IMR-90 (cell line): ENCODE results near the gene MRPL19. TPM values are rescaled to one million over a fixed set of nuclear protein-coding genes. Genes with fewer than 3 reads are reported as not detected.

Source experiments
- ATAC-seq: fragments of 200-7000 bp; cut with Tn5 transposase; 2 replicates; pipeline ENCODE4 v1.9.1; 2020; ENCODE audit warnings: low read depth, mild to moderate bottlenecking, moderate library complexity
- BruUV-seq: library from RNA; stranded (reverse); fragments of 400-500 nt; replicated peaks from 2 replicates; lab custom pipeline; 2021; lab: Mats Ljungman, UMichigan
- CTCF ChIA-PET: fragments of 300-600 bp; formaldehyde crosslinking; extraction: SDS; loops from one replicate; lab custom pipeline; 2021; ENCODE audit warnings: antibody characterized with exemption; lab: Yijun Ruan, JAX
- POLR2A ChIA-PET: fragments of 300-600 bp; sonication (Branson Sonifier 250); formaldehyde crosslinking; loops from one replicate; lab custom pipeline; 2022; ENCODE audit warnings: antibody characterized with exemption; ENCODE audit not compliant: unreplicated experiment; lab: Charles Lee
- DNase-seq: peaks from one replicate; pipeline ENCODE4 v3.0.0; 2013
- H2AFZ ChIP-seq: replicated peaks from 2 replicates; pipeline ENCODE3; 2013; ENCODE audit warnings: low read length, mild to moderate bottlenecking; ENCODE audit not compliant: poor library complexity
- H2AK5ac ChIP-seq: 2 replicates; pipeline ENCODE4 v1.6.1; 2013; ENCODE audit warnings: low read depth, low read length, inconsistent platforms
- H2AK9ac ChIP-seq: replicated peaks from 2 replicates; pipeline ENCODE3; 2013; ENCODE audit warnings: mild to moderate bottlenecking, low read depth, low read length, moderate library complexity; ENCODE audit not compliant: poor library complexity
- H2BK120ac ChIP-seq: 2 replicates; pipeline ENCODE4 v1.6.1; 2013; ENCODE audit warnings: low read depth, low read length, inconsistent platforms
- H2BK15ac ChIP-seq: 3 replicates; pipeline ENCODE4 v1.6.1; 2013; ENCODE audit warnings: low read depth, low read length, inconsistent platforms
- H2BK20ac ChIP-seq: 2 replicates; pipeline ENCODE4 v1.6.1; 2013; ENCODE audit warnings: low read depth, mild to moderate bottlenecking, inconsistent platforms, low read length, moderate library complexity
- H2BK5ac ChIP-seq: 2 replicates; pipeline ENCODE4 v1.6.1; 2013; ENCODE audit warnings: mild to moderate bottlenecking, low read depth, low read length, inconsistent platforms; ENCODE audit not compliant: poor library complexity, severe bottlenecking
- H3K14ac ChIP-seq: replicated peaks from 2 replicates; pipeline ENCODE4 v1.6.1; 2013; ENCODE audit warnings: low read depth, low read length, inconsistent platforms
- H3K18ac ChIP-seq: 2 replicates; pipeline ENCODE4 v1.6.1; 2013; ENCODE audit warnings: low read depth, low read length, control low read depth
- H3K23ac ChIP-seq: 2 replicates; pipeline ENCODE4 v1.6.1; 2013; ENCODE audit warnings: low read depth, low read length, inconsistent platforms
- H3K27ac ChIP-seq: 2 replicates; pipeline ENCODE4 v1.5.1; 2013; ENCODE audit warnings: mild to moderate bottlenecking, control low read depth, low read length; ENCODE audit not compliant: insufficient read depth
- H3K27me3 ChIP-seq: 2 replicates; pipeline ENCODE4 v1.6.1; 2013; ENCODE audit warnings: low read length; ENCODE audit not compliant: control insufficient read depth, insufficient read depth
- H3K36me3 ChIP-seq: 2 replicates; pipeline ENCODE4 v1.6.1; 2013; ENCODE audit warnings: low read length, mixed read lengths; ENCODE audit not compliant: control insufficient read depth, insufficient read depth
- H3K4ac ChIP-seq: 2 replicates; pipeline ENCODE4 v1.6.1; 2013; ENCODE audit warnings: low read depth, low read length, inconsistent platforms
- H3K4me1 ChIP-seq: 2 replicates; pipeline ENCODE4 v1.6.1; 2013; ENCODE audit warnings: low read length, mixed read lengths; ENCODE audit not compliant: control insufficient read depth, insufficient read depth
- H3K4me2 ChIP-seq: 2 replicates; pipeline ENCODE4 v1.6.1; 2013; ENCODE audit warnings: low read depth, mild to moderate bottlenecking, control low read depth, low read length, moderate library complexity
- H3K4me3 ChIP-seq: 2 replicates; pipeline ENCODE4 v1.5.1; 2013; ENCODE audit warnings: low read depth, mild to moderate bottlenecking, control low read depth, low read length, moderate library complexity; ENCODE audit not compliant: insufficient read depth
- H3K56ac ChIP-seq: 2 replicates; pipeline ENCODE4 v1.6.1; 2013; ENCODE audit warnings: low read length, inconsistent platforms; ENCODE audit not compliant: insufficient read depth; ENCODE audit errors: extremely low read depth
- H3K79me1 ChIP-seq, 2 experiments: 2 replicates each; pipeline ENCODE4 v1.6.1; 2013; ENCODE audit warnings: low read length in 2 of 2, inconsistent platforms in 1 of 2, low read depth in 1 of 2
- H3K9ac ChIP-seq: 2 replicates; pipeline ENCODE4 v1.6.1; 2013; ENCODE audit warnings: low read depth, low read length, control low read depth
- H3K9me1 ChIP-seq: 2 replicates; pipeline ENCODE4 v1.6.1; 2013; ENCODE audit warnings: low read length, inconsistent platforms; ENCODE audit not compliant: insufficient read depth
- H3K9me3 ChIP-seq: 2 replicates; pipeline ENCODE4 v1.6.1; 2013; ENCODE audit warnings: low read length; ENCODE audit not compliant: control insufficient read depth, insufficient read depth
- H4K20me1 ChIP-seq: 2 replicates; pipeline ENCODE4 v1.6.1; 2013; ENCODE audit warnings: low read length, inconsistent platforms; ENCODE audit not compliant: insufficient read depth
- H4K5ac ChIP-seq: 2 replicates; pipeline ENCODE4 v1.6.1; 2013; ENCODE audit warnings: mild to moderate bottlenecking, low read depth, low read length, control low read depth
- H4K8ac ChIP-seq, 2 experiments: 2 replicates each; pipeline ENCODE4 v1.6.1; 2013; ENCODE audit warnings: low read depth in 2 of 2, low read length in 2 of 2, control low read depth in 1 of 2, inconsistent platforms in 1 of 2
- H4K91ac ChIP-seq: 2 replicates; pipeline ENCODE4 v1.6.1; 2013; ENCODE audit warnings: low read depth, low read length, inconsistent platforms; ENCODE audit not compliant: insufficient read depth
- BHLHE40 ChIP-seq: fragments of 150-350 bp; IDR thresholded peaks from 2 replicates; pipeline ENCODE4 v1.6.1; 2016; ENCODE audit warnings: mild to moderate bottlenecking, low read depth, low read length
- CEBPB ChIP-seq: IDR thresholded peaks from 2 replicates; pipeline ENCODE4 v1.6.1; 2012; ENCODE audit warnings: low read depth, low read length, improper control_type of control experiment
- CHD1 ChIP-seq: IDR thresholded peaks from 2 replicates; pipeline ENCODE4 v1.6.1; 2012; ENCODE audit warnings: low read depth, low read length, improper control_type of control experiment
- FOS ChIP-seq: fragments of 150-350 bp; IDR thresholded peaks from 2 replicates; pipeline ENCODE4 v1.6.1; 2016; ENCODE audit warnings: low read depth, low read length
- MAFK ChIP-seq: IDR thresholded peaks from 2 replicates; pipeline ENCODE4 v1.6.1; 2012; ENCODE audit warnings: low read depth, low read length, improper control_type of control experiment
- MAZ ChIP-seq: IDR thresholded peaks from 2 replicates; pipeline ENCODE4 v1.6.1; 2012; ENCODE audit warnings: low read depth, mild to moderate bottlenecking, low read length, improper control_type of control experiment, moderate library complexity, borderline replicate concordance
- MXI1 ChIP-seq: IDR thresholded peaks from 2 replicates; pipeline ENCODE4 v1.6.1; 2012; ENCODE audit warnings: low read depth, mild to moderate bottlenecking, low read length, moderate library complexity, borderline replicate concordance
- NFE2L2 ChIP-seq: fragments of 150-350 bp; IDR thresholded peaks from 2 replicates; pipeline ENCODE4 v1.6.1; 2016; ENCODE audit warnings: low read depth, mild to moderate bottlenecking, low read length
- POLR2A ChIP-seq: IDR thresholded peaks from 2 replicates; pipeline ENCODE4 v1.6.1; 2012; ENCODE audit warnings: mild to moderate bottlenecking, low read depth, low read length
- RAD21 ChIP-seq: IDR thresholded peaks from 2 replicates; pipeline ENCODE4 v1.6.1; 2012; ENCODE audit warnings: low read length, improper control_type of control experiment
- SMC3 ChIP-seq: fragments of 150-350 bp; IDR thresholded peaks from 2 replicates; pipeline ENCODE4 v1.6.1; 2016; ENCODE audit warnings: low read depth, mild to moderate bottlenecking, antibody characterized with exemption, low read length, moderate library complexity
- WGBS, 2 experiments: methylation state at CpG; one replicate each; pipeline versions ENCODE4 v1.1.5 to v1.1.7; 2013; ENCODE audit warnings: missing lambda C conversion rate in 2 of 2; ENCODE audit not compliant: insufficient read length in 1 of 2; ENCODE audit errors: extremely low coverage in 2 of 2; 5-methylcytosine and 5-hydroxymethylcytosine counted together
- dilution Hi-C: fragments of 300-500 bp; cut with HindIII; formaldehyde crosslinking; loops from one replicate; pipeline ENCODE4 v1.14.3; 2018; ENCODE audit warnings: low sequenced_read_pairs; ENCODE audit not compliant: unreplicated experiment
- in situ Hi-C: fragments of 300-500 bp; cut with MboI; formaldehyde crosslinking; loops from 3 replicates; pipeline ENCODE4 v1.14.3; 2019; ENCODE audit warnings: low sequenced_read_pairs, inconsistent platforms, mixed read lengths
- intact Hi-C: fragments of 100-400 bp; cut with micrococcal nuclease; formaldehyde crosslinking; loops from 2 replicates; pipeline ENCODE4 v1.10.0; 2022
- polyA plus RNA-seq, 3 experiments: library from polyadenylated mRNA; depleted of rRNA; stranded (reverse); fragments of >200 nt; gene quantifications; 2 replicates each; pipeline ENCODE4 v1.2.3, GENCODE V29; 2012; ENCODE audit warnings: low replicate concordance in 1 of 3
- total RNA-seq: library from RNA; depleted of rRNA; stranded (reverse); fragments of >200 nt; gene quantifications from 2 replicates; pipeline ENCODE4 v1.2.3, GENCODE V29; 2012
- TF ChIP-seq, protein P1 (sequence below): conservative IDR thresholded peaks from 2 replicates; pipeline ENCODE4 v1.5.1; 2012; ENCODE audit warnings: mild to moderate bottlenecking, low read depth, low read length, improper control_type of control experiment
- TF ChIP-seq, protein P2 (sequence below): fragments of 150-350 bp; IDR thresholded peaks from 2 replicates; pipeline ENCODE4 v1.6.1; 2017; ENCODE audit warnings: mild to moderate bottlenecking, antibody characterized with exemption, low read length, low read depth
- TF ChIP-seq, protein P3 (sequence below): fragments of 150-350 bp; IDR thresholded peaks from 2 replicates; pipeline ENCODE4 v1.6.1; 2016; ENCODE audit warnings: low read depth, mild to moderate bottlenecking, low read length, moderate library complexity, borderline replicate concordance

The MRPL19 gene
- total and polyA plus RNA-seq, 2 of the 4 experiments (the other 2 are of a cell fraction): 24.8 to 28.5 TPM

DNA sequence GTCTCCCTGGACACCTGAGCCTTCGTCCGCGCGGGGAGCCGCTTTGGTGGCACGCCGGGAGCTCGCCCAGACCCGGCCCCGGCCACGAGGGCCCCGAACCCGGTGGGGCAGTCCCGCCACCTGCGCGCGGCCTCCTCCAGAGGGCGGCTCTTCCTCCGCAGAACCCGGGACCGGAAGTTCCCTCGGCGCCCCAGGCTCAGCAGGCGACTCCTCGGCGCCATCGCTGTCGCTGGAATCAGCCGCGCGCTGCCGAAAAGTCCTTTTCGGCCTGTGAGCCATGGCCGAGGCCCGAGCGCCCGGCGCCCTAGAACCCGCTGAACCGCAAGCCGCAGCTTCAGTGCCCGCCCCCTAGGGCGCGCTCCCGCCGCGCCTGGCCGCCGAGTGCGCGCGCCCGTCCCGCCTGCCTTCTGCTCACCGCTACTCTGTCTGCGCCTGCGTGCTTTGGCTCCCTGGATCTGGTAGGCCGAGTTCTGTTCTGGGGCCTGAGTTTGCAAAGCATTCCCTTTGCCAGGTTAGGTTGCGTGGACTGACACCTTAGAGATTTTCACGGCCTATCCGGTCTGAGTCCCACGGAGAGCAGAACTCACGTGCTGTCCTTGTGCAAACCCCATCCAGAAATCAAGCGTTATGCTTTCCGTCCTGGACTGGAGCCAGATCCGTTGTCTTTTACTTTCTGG lies 64.1 kb downstream of the MRPL19 start, which contains the start of gene GCFC2:
Gene GCFC2 (minus strand): TSS at position 339 of the 677 bp plus-strand sequence. CDS start 60 bp downstream, at position 279.
- Histone ChIP-seq H3K4me3 (peak within 1 kb of the TSS; percentile 49), H3K18ac (peak within 1 kb of the TSS; percentile 93), H4K91ac (peak within 1 kb of the TSS; percentile 96), H4K5ac (peak within 1 kb of the TSS; percentile 100), H3K9me3 (no peaks in the 10 kb centered on the region), H2BK20ac (no peak within 1 kb of the TSS), H3K4me1 (peaks cover 2% of the 10 kb centered on the region; the same call in 1 of the 2 replicates), H3K4me2 (peak within 1 kb of the TSS; percentile 99), H3K9me1 (no peaks in the 10 kb centered on the region), H3K56ac (peak within 1 kb of the TSS; percentile 75; the same call in 1 of the 2 replicates), H2AK5ac (no peak within 1 kb of the TSS; the same call in 1 of the 2 replicates), H3K27ac (peak within 1 kb of the TSS; percentile 85), H3K23ac (peak within 1 kb of the TSS; percentile 79; the same call in 1 of the 2 replicates), H4K8ac (peak within 1 kb of the TSS; percentile 92 to 95), H2AK9ac (peak within 1 kb of the TSS; percentile 21), H3K14ac (peak within 1 kb of the TSS; percentile 75), H3K27me3 (no peaks in the 10 kb centered on the region; the same call in 1 of the 2 replicates), H2BK120ac (peak within 1 kb of the TSS; percentile 44), H3K9ac (peak within 1 kb of the TSS; percentile 94), H3K36me3 (no peaks in the 10 kb centered on the region), H2BK5ac (peak within 1 kb of the TSS; percentile 57), H3K4ac (peak within 1 kb of the TSS; percentile 77), H3K79me1 (peaks cover 0 to 7% of the 10 kb centered on the region in 2 experiments; a peak in 2 of 4 replicates), H2BK15ac (peak within 1 kb of the TSS; percentile 7; the same call in 1 of the 3 replicates), H4K20me1 (no peaks in the 10 kb centered on the region), H2AFZ (peak within 1 kb of the TSS; percentile 90)
- intact Hi-C loops: loop anchor here (1.0 kb wide), 1 partner anchor 64 kb away; the partner anchor contains the start of gene MRPL19
- ChIA-PET CTCF (interaction anchor here (0.6 kb wide), 1 partner anchor 1257 kb away, joined by 4 read pairs; no protein-coding TSS in a partner anchor), POLR2A (no interaction called here)
- dilution Hi-C loops: no loop called here
- WGBS, 2 experiments: 1% methylated on average over 47 of the region's 66 CpGs; no CpG with 5 or more reads in 1 of the 2 experiments
- in situ Hi-C loops: no loop called here
- BruUV-seq: no TSS peak
- DNase-seq: peak; percentile 84
- ATAC-seq: peak; percentile 94
- TF ChIP-seq FOS: no peak
- peak; percentile 62; the same call in 1 of the 2 replicates for TF ChIP-seq BHLHE40
- TF ChIP-seq, protein P1, sequence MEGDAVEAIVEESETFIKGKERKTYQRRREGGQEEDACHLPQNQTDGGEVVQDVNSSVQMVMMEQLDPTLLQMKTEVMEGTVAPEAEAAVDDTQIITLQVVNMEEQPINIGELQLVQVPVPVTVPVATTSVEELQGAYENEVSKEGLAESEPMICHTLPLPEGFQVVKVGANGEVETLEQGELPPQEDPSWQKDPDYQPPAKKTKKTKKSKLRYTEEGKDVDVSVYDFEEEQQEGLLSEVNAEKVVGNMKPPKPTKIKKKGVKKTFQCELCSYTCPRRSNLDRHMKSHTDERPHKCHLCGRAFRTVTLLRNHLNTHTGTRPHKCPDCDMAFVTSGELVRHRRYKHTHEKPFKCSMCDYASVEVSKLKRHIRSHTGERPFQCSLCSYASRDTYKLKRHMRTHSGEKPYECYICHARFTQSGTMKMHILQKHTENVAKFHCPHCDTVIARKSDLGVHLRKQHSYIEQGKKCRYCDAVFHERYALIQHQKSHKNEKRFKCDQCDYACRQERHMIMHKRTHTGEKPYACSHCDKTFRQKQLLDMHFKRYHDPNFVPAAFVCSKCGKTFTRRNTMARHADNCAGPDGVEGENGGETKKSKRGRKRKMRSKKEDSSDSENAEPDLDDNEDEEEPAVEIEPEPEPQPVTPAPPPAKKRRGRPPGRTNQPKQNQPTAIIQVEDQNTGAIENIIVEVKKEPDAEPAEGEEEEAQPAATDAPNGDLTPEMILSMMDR: peak; percentile 39; the same call in 1 of the 2 replicates
- TF ChIP-seq SMC3: no peak
- no peak for TF ChIP-seq CHD1
- TF ChIP-seq MXI1: peak; percentile 78; the same call in 1 of the 2 replicates
- no peak for TF ChIP-seq CEBPB
- TF ChIP-seq NFE2L2: no peak
- TF ChIP-seq POLR2A: peak; percentile 82
- TF ChIP-seq MAZ: no peak
- no peak for TF ChIP-seq RAD21
- TF ChIP-seq, protein P2, sequence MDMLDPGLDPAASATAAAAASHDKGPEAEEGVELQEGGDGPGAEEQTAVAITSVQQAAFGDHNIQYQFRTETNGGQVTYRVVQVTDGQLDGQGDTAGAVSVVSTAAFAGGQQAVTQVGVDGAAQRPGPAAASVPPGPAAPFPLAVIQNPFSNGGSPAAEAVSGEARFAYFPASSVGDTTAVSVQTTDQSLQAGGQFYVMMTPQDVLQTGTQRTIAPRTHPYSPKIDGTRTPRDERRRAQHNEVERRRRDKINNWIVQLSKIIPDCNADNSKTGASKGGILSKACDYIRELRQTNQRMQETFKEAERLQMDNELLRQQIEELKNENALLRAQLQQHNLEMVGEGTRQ: no peak
- TF ChIP-seq MAFK: no peak
- TF ChIP-seq, protein P3, sequence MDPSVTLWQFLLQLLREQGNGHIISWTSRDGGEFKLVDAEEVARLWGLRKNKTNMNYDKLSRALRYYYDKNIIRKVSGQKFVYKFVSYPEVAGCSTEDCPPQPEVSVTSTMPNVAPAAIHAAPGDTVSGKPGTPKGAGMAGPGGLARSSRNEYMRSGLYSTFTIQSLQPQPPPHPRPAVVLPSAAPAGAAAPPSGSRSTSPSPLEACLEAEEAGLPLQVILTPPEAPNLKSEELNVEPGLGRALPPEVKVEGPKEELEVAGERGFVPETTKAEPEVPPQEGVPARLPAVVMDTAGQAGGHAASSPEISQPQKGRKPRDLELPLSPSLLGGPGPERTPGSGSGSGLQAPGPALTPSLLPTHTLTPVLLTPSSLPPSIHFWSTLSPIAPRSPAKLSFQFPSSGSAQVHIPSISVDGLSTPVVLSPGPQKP: no peak
